GM18870 (cell line): ENCODE results near the gene MYLIP.
"Not testable (repeated sequence)": the region's sequence is repeated elsewhere in the genome, so short reads cannot be mapped to it uniquely, and the experiment has no call there.

ENCODE experiments used
- ATAC-seq: cut with Tn5 transposase; IDR thresholded peaks from one replicate; pipeline ENCODE4 v1.9.1; 2021; ENCODE audit warnings: moderate library complexity; ENCODE audit not compliant: unreplicated experiment

MYLIP gene

DNA sequence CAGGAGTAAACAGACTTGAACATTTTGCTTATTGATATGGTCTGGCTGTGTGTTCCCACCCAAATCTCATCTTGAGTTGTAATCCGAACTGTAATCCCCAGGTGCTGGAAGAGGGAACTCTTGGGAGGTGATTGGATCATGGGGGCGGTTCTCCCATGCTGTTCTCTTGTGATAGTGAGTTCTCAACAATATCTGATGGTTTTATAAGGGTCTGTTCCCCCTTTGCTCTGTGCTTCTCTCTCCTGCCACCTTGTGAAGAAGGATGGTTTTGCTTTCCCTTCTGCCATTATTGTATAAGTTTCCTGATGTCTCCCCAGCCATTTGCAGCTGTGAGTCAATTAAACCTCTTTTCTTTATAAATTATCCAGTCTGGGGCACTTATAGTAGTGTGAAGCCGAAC is 40.0 kb downstream of the MYLIP start:
- no peak for ATAC-seq

DNA sequence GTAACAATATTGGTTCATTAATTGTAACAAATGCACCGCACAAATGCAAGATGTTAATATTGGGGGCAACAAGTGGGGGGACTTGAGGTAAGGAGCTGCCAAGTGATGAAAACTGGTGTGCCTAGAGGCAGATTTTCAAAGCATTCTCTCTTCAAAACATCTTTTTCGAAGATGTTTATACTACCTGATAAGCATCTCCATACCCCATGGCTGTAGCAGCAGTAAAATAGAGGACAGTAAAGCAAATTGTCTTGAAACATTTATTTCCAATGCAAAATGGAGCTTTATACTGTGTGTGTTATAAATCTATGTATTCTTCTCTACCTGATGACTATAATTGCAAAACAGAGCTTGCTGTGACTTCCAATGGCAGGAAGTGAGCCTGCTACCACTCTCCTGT is 42.5 kb downstream of the MYLIP start:
- no peak for ATAC-seq

DNA sequence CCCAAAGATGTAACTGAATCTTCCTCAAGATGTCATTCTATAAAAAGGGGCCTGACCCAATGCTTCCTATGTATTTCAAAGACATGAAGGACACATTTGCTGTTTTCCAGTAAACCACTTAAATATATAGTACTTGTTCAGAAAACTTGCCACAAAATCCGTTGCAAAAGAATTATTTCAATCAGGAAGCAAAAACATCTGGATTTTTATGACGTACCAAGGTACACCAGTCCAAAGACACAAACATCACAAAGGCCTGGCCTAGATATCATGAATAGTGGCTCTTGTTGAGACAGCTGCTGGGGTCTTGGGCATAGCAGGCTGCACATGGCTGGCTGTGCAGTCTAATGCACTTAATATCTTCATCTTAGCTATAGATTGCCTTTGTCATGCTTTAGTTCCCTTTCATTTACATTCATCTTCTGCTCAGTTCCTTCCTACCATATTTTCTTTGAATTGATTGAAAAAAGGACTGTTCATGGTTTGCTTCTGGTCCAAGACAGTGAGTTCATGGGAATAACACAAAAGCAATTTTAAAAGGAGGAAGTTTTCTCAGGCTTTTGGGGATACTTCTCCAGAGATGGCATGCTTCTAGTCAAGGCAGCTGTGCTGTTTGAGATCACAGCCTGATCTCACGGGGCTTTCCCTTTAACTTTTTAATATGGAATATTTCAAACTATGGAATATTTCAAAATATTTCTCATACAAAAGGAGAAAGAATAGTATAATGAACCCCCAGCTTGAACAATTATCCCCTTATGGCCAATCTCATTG is 44.5 kb downstream of the MYLIP start:
- ATAC-seq = no peak

DNA sequence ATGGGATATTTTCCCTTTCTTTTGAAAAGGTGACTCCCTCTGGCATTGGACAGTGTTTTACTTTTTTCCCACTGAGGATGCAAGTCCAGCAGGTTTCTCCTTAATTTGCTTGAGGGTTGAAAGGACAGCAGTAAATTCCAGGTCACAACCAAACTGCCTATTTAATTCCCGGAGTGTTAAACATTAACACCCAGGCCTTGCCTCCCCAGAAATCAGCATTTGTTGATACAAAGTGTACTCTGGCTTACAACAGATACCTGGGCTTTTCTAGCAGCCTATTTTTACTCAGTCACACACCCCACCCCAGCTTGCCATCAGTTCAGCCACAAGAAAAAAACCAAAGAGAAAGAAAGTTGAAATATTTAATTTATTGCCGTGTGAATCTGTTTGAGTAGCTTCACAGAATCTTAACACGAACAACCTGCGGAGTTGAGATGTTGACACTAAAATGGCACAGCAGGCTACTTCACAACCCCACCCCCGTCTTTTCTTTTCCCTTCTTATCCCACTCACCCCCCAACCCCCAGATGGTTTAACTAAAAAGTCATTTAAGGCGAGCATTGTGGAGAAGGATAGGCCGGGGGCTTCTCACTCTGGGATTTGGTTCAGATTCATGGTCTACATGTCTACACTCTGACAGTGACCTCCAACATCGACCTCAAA is 45.7 kb downstream of the MYLIP start:
- ATAC-seq = no peak

DNA sequence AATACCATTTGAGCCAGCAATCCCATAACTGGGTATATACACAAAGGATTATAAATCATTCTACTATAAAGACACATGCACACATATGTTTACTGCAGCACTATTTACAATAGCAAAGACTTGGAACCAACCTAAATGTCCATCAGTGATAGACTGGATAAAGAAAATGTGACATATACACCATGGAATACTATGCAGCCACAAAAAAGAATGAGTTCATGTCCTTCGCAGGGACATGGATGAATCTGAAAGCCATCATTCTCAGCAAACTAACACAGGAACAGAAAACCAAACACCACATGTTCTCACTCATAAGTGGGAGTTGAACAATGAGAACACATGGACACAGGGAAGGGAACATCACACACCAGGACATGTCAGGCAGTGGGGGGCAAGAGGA is 47.7 kb downstream of the MYLIP start:
- not testable (repeated sequence) for ATAC-seq

DNA sequence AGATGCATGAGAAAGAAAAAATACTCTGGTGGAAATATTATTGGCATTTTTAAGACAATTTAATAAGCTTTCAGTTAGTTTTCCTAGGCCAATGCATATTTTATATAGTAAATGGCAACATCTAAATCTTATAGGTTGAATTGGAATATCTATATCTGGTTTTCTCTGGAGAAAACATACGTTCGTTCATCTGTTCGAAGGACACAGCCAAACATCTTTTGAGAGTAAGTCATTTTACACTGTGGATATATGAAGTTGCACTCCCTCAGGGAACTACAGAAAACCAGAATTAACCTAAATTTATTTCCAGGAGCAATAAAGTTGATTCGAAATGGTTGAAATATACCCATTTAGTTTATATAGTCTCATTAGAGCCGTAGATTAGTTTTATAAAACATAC is 49.0 kb downstream of the MYLIP start:
- ATAC-seq = no peak

DNA sequence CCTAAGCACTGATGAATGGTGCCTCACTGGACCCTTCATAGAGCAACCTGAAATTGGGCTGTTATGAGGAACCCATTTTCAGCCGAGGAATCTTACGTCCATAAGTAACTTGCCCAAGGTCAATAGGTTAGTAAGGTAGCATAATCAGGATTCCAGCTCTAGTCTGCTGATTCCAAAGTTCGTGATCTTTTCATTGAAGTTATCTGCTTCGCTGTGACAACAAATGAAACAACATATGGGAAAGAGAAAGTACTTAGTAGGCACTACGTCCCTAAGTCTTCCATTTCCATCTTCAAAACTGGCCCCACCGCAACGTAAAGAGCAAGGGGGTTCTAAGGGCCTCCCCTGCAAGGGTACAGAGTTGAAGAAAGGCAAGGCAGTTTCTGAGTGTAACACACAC is 49.5 kb downstream of the MYLIP start:
- ATAC-seq = no peak

DNA sequence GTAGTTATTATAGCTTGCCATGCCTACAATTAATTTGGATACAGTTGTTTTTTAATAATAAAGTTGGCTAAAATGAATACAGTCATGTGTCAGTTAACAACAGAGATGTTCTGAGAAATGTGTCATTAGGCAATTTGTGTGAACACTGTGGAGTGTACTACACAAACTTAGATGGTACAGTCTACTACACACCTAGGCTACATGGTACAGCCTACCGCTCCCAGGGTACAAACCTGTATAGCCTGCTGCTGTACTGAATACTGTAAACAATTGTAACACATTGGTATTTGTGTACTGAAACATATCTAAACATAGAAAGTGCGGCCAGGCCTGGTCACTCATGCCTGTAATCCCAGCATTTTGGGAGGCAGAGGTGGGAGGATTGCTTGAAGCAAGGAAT is 50.2 kb downstream of the MYLIP start:
- ATAC-seq = no peak

DNA sequence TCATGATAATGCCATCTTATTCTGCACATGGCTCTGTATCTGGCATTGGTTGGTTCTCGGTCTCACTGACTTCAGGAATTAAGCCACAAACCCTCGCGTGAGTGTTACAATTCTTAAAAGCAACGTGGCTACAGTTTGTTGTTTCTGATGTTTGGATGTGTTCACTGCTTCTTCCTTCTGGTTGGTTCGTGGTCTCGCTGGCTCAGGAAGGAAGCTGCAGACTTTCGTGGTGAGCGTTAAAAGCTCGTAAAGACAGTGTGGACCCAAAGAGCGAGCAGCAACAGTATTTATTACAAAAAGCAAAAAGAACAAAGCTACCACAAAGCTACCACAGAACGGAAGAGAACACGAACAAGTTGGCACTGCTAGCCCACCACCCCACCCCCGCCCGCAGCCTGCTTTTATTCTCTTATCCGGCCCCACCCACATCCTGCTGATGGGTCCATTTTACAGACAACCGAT is 51.1 kb downstream of the MYLIP start:
- no peak for ATAC-seq

DNA sequence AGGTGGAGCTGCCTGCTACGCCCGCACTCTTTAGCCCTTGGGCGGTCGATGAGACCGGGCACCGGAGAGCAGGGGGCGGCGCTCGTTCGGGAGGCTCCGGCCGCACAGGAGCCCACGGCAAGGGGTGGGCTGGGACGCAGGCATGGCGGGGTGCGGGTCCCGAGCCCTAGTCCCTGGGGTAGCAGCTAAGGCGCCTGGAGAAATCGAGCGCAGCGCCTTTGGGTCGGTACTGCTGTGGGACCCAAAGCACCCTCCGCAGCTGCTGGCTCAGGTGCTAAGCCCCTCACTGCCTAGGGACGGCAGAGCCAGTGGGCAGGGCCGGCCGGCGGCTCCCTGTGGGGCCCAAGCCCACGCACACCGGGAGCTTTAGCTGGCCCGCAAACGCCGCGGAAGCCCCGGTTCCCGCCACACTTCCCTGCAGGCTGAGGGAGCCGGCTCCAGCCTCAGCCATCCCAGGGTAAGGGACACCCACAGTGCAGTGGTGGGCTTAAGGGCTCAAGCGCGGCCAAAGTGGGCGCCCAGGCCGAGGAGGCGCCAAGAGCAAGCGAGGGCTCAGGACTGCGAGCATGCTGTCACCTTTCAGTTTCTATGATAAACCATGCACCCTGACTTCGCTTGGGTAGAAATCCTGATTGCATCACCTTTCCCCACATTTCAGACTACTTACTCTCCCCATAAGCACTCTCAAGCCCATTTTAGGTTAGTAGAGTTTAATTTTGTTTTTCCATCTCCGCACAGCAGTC is 52.0 kb downstream of the MYLIP start:
- ATAC-seq = no peak

DNA sequence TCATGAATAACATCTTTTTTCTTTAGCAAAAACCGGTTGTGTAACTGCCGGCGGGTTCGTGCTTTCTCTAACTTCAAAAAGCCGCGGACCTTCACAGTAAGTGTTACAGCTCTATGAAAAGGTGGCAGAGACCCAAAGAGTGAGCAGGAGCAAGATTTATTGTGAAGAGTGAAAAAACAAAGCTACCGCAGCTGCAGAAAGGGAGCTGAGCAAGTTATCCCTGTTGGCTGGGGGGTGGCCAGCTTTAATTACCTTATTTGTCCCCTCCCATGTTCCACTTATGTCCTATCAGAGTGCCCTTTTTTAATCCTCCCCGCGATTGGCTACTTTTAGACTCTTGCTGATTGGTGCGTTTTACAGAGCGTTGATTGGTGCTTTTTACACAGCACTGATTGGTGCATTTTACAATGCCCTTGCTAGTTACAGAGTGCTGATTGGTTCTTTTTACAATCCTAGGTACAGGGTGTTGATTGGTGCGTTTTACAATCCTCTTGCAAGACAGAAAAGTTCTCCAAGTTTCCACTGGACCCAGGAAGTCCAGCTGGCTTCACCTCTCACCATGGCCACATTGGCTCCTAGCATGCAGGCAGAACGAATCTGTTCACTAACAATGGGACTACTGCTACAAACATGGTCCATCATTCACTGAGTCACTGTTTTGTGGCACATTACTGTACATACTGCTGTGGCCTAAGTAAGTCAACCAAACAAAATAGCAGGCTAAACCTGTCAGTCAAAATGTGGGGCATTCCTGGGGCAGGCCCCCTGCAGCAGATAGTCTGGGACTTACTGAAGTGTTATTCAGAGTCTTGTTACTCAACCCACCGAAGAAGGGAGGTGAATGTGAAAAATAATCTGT is 52.8 kb downstream of the MYLIP start:
- no peak for ATAC-seq

DNA sequence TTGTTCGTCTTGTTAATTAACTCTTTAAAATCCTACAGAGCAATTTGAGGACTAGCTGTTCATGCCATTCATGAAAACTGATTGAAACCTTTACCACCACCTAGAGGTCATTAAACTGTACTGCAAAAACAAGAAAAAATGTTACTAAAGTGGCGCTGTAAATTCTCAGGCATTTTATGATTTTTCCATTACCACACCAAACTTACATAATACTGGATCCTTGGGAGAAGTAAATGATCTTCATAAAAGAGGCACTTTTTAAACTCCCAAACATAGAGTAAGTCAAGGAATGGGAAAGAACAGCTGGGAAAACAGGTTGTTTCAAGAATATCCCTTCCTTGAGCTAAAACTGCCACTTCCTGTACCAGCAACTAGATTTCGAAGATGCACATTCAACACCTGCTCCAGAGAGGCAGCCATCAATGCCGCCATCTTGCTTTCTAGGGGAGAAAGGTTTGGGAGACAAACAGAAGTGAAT is 54.3 kb downstream of the MYLIP start:
- no peak for ATAC-seq

DNA sequence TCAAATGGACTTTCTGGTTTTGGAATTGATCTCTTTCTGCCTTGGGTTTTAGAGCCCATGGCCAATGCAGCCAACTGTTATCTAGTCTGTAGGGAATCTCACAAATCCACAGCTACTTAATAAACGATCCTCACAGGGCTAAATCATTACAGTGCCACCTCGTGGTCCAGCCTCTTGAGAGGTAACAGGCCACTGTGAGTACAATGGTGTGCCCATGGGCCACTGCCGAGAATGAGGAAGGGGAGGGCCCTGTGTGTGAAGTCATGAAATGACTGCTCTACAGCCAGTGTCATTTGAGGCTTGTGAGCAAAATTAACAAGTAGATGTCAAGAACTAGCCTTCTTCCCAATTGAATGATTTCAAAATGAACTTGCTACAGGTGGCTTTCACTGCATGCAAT is 55.2 kb downstream of the MYLIP start:
- ATAC-seq = no peak

DNA sequence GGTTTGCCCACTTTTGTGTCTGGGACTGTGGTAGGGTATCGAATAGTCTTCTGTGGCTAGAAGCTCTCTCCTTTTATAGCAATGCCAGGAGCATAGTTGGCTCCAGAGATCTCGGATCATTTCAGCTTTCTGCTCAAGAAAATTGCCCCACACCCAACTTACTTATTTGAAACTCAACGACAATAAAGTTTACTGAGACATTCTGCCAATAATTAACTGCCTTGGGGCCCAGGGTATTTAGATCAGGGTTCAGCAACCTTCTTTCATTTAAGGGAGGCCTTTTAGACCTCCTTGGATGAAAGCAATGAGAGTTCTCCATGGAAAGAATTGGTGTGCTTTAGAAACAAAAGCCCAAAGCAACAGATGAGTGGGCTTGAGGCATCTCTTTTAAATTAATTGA is 55.7 kb downstream of the MYLIP start:
- ATAC-seq = no peak

DNA sequence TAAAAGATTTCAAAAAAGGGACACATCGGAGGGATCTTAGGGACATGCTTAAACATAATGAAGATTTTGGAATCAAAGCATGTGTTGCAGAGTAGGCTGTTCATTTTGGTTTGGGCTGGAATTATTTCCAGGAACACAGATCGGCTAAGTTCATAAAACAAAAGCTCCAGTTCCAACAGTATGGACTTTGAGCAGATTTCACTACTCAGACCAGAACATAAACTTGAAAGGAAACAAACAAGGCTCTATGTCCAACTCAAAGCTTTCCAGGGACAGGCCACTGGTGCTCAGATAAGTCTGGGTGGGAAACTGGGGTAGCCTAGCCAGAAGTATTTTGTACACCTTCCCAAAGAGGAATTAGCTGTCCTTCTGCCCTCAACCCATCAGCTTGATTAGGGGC is 58.3 kb downstream of the MYLIP start:
- ATAC-seq = no peak

DNA sequence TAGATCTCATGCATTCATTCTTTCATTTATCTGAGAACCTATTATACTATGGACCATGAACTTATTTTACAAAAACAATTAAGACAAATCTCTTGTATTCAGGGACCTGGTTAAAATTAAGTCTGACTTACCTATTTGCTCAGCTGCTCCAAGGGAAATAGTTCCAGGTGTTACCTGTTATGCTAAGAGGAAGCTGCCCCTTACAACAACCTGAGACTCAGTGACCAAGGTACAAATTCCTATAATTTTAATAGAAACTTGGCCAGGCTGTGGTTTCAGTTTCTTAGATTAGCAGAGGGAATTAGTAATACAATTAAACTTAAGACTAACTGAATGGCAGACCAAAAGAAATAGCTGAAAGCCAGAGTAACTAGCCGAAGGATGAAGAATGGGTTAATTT is 61.3 kb downstream of the MYLIP start:
- no peak for ATAC-seq

DNA sequence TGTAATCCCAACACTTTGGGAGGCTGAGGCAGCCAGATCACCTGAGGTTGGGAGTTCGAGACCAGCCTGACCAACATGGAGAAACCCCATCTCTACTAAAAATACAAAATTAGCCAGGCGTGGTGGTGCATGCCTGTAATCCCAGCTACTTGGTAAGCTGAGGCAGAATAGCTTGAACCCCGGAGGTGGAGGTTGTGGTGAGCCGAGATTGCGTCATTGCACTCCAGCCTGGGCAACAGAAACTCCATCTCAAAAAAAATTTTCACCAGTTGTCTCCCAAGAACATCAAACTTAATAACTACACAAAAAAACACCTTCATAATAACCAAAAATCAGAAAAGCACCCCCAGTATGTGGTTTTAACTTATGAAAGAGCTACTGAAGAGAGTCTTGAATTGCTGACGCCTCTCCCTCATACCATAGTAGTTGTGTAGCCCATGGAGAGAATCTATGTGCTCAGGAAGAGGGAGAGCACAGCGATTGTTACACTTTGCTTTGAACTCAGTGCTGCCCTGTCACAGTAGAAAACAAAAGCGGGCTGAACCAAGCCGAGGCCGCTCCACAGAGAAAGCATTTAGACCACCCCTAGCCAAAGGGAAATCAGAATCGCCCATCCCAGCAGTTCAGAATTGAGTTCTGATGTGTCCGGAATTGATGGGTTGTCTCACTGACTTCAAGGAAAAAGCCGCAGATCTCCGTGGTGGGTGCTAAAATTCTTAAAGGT is 67.5 kb downstream of the MYLIP start:
- ATAC-seq = no peak

DNA sequence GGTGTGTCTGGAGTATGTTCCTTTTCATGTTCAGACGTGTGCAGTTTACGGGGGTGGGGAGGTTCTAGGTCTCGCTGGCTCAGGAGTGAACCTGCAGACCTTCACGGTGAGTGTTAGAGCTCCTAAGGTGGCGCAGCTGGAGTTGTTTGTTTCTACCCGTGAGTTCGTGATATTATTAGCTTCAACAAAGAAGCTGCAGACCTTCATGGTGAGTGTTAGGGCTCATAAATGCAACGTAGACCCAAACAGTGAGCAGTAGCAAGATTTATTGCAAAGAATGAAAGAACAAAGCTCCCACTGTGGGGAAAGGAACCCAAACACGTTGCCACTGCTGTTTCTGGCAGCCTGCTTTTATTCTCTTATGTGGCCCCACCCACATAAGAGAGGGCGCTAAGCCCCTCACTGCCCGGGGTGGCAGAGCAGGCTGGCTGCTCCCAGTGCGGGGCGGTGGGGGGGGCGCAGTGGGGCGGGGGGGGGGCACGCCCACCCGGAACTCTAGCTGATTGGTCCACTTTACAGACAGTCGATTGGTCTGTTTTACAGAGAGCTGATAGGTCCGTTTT is 68.2 kb downstream of the MYLIP start:
- ATAC-seq = no peak
